ENCODE results near the gene EGR4.

EGR4 gene

GRCh38 chr2:73243884-73244570 is 49.3 kb downstream of the EGR4 start:
- no peak for TF ChIP-seq ARNT (IDR thresholded peaks at IDR 0.05)
- no peak for TF ChIP-seq SUZ12 (IDR thresholded peaks at IDR 0.05)
- no peak for TF ChIP-seq TARDBP (IDR thresholded peaks at IDR 0.05)
- no peak for TF ChIP-seq PKNOX1 (IDR thresholded peaks at IDR 0.05)
- no peak for TF ChIP-seq HDGF (IDR thresholded peaks at IDR 0.05; ENCODE audit: borderline replicate concordance)
- ChIA-PET POLR2A (interaction anchor here (3.6 kb wide), 1 partner anchor 10 kb away, joined by 31 read pairs; the partner anchor contains the start of genes CCT7 and PRADC1), CTCF (no interaction called here)
- DNase-seq (ENCODE audit: extremely low spot score): no peak
